ENCODE measurements around the gene TMEM117.

The TMEM117 gene

DNA sequence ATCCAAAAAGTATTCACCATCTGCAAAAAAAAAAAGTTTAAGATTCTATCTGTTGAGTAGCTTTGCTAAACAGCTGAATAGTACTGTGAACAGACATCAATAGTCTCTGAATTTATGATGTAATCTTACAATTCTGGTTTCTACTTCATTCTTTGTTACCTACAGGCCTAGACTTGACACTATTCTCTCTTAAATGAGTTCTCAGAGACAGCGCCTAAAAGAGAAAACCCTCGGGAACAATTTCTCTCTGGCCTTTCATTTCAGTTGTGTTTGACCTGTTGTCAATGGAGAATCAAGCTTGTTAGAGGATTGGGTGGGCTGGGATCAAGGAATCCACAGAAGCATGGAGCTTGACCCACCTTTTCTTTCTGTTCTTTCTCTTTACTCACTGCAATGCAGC, 23.8 kb upstream of the TMEM117 start:
- Histone ChIP-seq H3K9me3 (ENCODE audit: control insufficient read depth, insufficient read depth, low read length) (no peaks in the 10 kb centered on the region), H3K36me3 (ENCODE audit: control insufficient read depth, insufficient read depth, low read length) (no peaks in the 10 kb centered on the region), H3K4me1 (ENCODE audit: control insufficient read depth, insufficient read depth, low read length) (0 out of 2 replicates have a peak, but pooled peaks cover under 1% of the 10 kb centered on the region), H3K27me3 (ENCODE audit: control insufficient read depth, insufficient read depth, low read length) (no peaks in the 10 kb centered on the region), H3K4me3 (ENCODE audit: low read depth, low read length) (no peak overlapping the region), H3K9ac (ENCODE audit: low read depth, low read length) (no peak overlapping the region), H3K27ac (ENCODE audit: low read depth, low read length) (no peak overlapping the region)

DNA sequence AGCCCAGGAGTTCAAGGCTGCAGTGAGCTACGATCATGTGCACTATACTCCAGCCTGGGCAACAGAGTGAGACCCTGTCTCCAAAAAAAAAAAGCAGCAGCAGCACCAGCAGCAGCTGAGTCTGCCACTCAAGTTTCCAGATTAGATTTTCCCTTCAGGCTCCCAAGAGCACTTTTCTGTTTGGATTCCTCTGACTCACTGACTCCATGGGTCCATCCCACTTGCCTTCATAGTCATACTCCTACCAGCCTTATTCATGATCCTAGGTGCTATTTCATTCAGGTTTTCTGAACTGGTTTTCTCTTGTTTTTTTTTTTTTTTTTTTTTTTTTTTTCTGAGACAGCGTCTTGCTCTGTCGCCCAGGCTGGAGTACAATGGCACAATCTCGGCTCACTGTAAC, 23.0 kb upstream of the TMEM117 start:
- no peaks in the 10 kb centered on the region for H3K4me1 ChIP-seq (ENCODE audit: control insufficient read depth, insufficient read depth, low read length)

DNA sequence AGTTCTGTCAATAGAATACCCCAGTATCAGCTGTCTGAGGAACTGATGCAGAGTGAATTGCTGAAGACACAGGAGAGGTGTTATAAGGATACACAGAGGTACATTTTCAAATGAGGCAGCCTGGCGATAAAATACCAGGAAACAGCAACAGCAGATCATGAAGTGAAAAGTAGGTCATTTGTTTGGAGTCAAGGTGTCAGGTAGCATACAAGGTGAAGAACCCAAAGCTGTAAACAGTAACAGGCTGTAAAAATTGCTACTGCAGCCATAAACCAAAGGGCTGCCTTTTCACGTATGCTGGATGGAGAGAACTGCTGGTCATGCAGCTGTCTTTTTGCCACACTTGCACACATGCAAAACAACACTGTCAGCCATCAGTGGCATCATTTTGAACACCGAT, 20.5 kb upstream of the TMEM117 start:
- no peaks in the 10 kb centered on the region for H3K27me3 ChIP-seq (ENCODE audit: control insufficient read depth, insufficient read depth, low read length)
- H3K4me1 ChIP-seq (ENCODE audit: control insufficient read depth, insufficient read depth, low read length) = no peaks in the 10 kb centered on the region
- no peaks in the 10 kb centered on the region for H3K9me3 ChIP-seq (ENCODE audit: control insufficient read depth, insufficient read depth, low read length)
- H3K27ac ChIP-seq (ENCODE audit: low read depth, low read length) = no peak overlapping the region
- no peaks in the 10 kb centered on the region for H3K36me3 ChIP-seq (ENCODE audit: control insufficient read depth, insufficient read depth, low read length)
- H3K4me3 ChIP-seq (ENCODE audit: low read depth, low read length) = no peak overlapping the region
- no peak overlapping the region for H3K9ac ChIP-seq (ENCODE audit: low read depth, low read length)

More for the DNA sequence above, 23.0 kb upstream of the TMEM117 start:
- Histone ChIP-seq H3K36me3 (ENCODE audit: control insufficient read depth, insufficient read depth, low read length) (no peaks in the 10 kb centered on the region), H3K9me3 (ENCODE audit: control insufficient read depth, insufficient read depth, low read length) (no peaks in the 10 kb centered on the region), H3K27ac (ENCODE audit: low read depth, low read length) (no peak overlapping the region), H3K4me3 (ENCODE audit: low read depth, low read length) (no peak overlapping the region), H3K27me3 (ENCODE audit: control insufficient read depth, insufficient read depth, low read length) (no peaks in the 10 kb centered on the region), H3K9ac (ENCODE audit: low read depth, low read length) (no peak overlapping the region)

DNA sequence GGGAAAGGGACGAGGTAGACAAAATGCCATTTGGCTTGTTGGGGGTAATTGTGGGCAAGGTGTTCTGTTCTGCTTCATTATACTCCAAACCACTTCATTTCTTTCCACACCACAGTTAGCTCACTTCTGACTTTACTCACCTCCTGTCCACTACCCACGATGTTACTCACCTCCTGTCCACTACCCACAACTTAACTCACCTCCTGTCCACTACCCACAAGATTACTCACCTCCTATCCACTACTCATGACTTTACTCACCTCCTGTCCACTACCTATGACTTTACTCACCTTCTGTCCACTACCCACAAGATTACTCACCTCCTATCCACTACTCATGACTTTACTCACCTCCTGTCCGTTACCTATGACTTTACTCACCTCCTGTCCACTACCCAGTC, 19.7 kb upstream of the TMEM117 start:
- H3K27ac ChIP-seq (ENCODE audit: low read depth, low read length) = no peak overlapping the region
- H3K4me3 ChIP-seq (ENCODE audit: low read depth, low read length) = no peak overlapping the region
- H3K27me3 ChIP-seq (ENCODE audit: control insufficient read depth, insufficient read depth, low read length) = no peaks in the 10 kb centered on the region
- no peaks in the 10 kb centered on the region for H3K36me3 ChIP-seq (ENCODE audit: control insufficient read depth, insufficient read depth, low read length)
- H3K9ac ChIP-seq (ENCODE audit: low read depth, low read length) = no peak overlapping the region
- H3K9me3 ChIP-seq (ENCODE audit: control insufficient read depth, insufficient read depth, low read length) = no peaks in the 10 kb centered on the region
- no peaks in the 10 kb centered on the region for H3K4me1 ChIP-seq (ENCODE audit: control insufficient read depth, insufficient read depth, low read length)

DNA sequence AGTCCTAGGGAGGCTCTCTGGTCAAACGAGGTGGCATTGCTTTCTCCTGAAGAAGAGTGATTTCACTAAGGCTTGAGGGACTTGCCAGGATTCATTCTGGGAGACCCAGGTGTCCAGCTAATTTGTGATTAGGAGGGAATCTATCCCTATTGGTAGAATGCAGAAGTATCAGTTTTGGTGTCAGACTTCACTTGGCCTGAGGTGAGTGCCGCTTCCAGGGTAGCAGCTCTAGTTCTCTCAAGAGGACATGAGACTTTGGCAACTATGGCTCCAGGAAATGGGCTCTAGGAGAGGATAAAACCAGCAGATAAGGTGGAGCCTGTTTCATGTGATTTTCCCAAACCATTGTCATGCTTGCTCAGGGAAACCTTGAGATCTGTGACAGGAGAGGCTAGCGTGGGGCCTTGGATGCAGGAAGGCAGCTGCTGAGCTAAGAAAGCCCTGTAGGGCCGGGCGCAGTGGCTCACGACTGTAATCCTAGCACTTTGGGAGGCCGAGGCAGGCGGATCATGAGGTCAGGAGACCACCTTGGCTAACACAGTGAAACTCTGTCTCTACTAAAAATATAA, 11.6 kb upstream of the TMEM117 start:
- peak overlapping the region; percentile 31 for H3K27ac ChIP-seq (ENCODE audit: low read depth, low read length)
- H3K4me1 ChIP-seq (ENCODE audit: control insufficient read depth, insufficient read depth, low read length) = no peaks in the 10 kb centered on the region
- H3K9ac ChIP-seq (ENCODE audit: low read depth, low read length) = no peak overlapping the region
- no peaks in the 10 kb centered on the region for H3K36me3 ChIP-seq (ENCODE audit: control insufficient read depth, insufficient read depth, low read length)
- H3K4me3 ChIP-seq (ENCODE audit: low read depth, low read length) = no peak overlapping the region
- H3K9me3 ChIP-seq (ENCODE audit: control insufficient read depth, insufficient read depth, low read length) = no peaks in the 10 kb centered on the region
- H3K27me3 ChIP-seq (ENCODE audit: control insufficient read depth, insufficient read depth, low read length) = no peaks in the 10 kb centered on the region

DNA sequence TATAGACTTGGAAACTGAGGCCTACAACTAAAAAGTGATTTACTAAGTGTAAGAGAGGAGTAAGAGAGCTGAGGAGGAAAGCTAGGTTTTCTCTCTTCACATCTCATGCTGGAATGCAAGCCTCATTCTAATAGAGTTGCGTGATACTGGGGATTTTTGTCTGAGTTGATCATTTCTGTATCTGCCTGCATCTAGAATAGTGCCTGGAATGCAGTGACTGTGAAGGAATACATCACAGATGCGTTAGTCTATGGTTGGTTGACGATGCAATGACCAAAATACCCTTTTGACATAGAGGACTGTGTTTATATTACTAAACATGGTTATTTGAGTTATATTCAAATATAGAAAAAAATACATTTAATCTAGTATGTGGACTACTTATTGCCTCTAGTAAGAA, 9.2 kb upstream of the TMEM117 start:
- H3K9me3 ChIP-seq (ENCODE audit: control insufficient read depth, insufficient read depth, low read length) = no peaks in the 10 kb centered on the region
- no peaks in the 10 kb centered on the region for H3K36me3 ChIP-seq (ENCODE audit: control insufficient read depth, insufficient read depth, low read length)
- no peaks in the 10 kb centered on the region for H3K27me3 ChIP-seq (ENCODE audit: control insufficient read depth, insufficient read depth, low read length)
- H3K4me3 ChIP-seq (ENCODE audit: low read depth, low read length) = no peak overlapping the region
- no peak overlapping the region for H3K27ac ChIP-seq (ENCODE audit: low read depth, low read length)
- no peak overlapping the region for H3K9ac ChIP-seq (ENCODE audit: low read depth, low read length)
- H3K4me1 ChIP-seq (ENCODE audit: control insufficient read depth, insufficient read depth, low read length) = no peaks in the 10 kb centered on the region

DNA sequence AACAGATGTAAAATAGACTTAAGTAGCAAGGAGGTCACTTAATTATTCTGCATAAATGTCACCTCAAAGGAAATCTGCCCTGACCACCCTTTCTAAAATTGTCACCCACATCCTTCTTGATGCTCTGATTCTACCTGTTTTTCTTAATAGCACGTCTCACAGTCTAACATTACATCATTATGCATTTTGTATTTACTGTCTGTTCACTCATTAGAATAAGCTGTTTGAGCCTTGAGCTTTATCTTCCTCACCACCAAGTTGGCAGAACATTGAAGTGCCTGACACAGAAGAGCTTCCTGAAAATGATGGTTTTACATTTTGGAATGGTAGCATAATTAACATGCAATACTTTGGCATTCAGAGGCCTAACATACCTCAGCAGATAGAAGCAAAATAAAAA, 8.8 kb upstream of the TMEM117 start:
- H3K4me3 ChIP-seq (ENCODE audit: low read depth, low read length) = no peak overlapping the region
- no peaks in the 10 kb centered on the region for H3K4me1 ChIP-seq (ENCODE audit: control insufficient read depth, insufficient read depth, low read length)
- H3K27me3 ChIP-seq (ENCODE audit: control insufficient read depth, insufficient read depth, low read length) = no peaks in the 10 kb centered on the region
- no peak overlapping the region for H3K9ac ChIP-seq (ENCODE audit: low read depth, low read length)
- no peaks in the 10 kb centered on the region for H3K36me3 ChIP-seq (ENCODE audit: control insufficient read depth, insufficient read depth, low read length)
- no peak overlapping the region for H3K27ac ChIP-seq (ENCODE audit: low read depth, low read length)
- no peaks in the 10 kb centered on the region for H3K9me3 ChIP-seq (ENCODE audit: control insufficient read depth, insufficient read depth, low read length)

DNA sequence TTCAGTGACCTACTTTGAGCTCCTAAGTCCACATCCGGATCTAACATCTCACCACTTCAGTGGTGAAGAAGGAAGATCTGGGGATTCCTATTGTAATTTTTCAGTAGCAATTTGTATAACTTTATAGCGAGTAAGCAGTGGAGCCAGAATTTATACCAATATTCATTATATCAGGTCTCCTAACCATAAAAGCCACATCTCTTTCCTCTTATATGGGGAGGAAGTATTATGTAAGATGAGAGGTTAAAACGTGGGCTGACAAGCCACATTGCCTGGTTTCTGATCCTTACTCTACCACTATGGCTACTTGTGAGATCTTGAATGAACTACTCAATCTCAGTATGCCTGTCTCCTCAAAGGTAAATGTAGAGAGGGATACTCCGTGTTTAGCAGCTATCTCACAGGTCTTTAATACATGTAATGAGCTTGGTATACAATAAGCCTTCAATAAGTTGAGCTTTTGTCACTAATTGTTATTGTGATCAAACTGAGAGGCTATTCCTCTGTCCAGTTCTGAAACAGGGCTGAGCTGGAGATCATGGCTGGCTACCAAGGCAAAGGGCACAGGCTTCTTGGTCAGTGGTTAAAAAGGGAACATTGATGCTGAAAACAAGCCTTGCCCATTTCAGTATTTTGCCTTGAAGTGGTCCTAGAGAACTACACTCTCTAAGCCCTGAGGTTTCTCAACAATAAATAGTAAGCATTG, 3.3 kb upstream of the TMEM117 start:
- H3K9ac ChIP-seq (ENCODE audit: low read depth, low read length) = no peak overlapping the region
- no peaks in the 10 kb centered on the region for H3K36me3 ChIP-seq (ENCODE audit: control insufficient read depth, insufficient read depth, low read length)
- no peaks in the 10 kb centered on the region for H3K9me3 ChIP-seq (ENCODE audit: control insufficient read depth, insufficient read depth, low read length)
- peaks cover 4% of the 10 kb centered on the region; the same call in 1 of the 2 replicates for H3K4me1 ChIP-seq (ENCODE audit: control insufficient read depth, insufficient read depth, low read length)
- H3K4me3 ChIP-seq (ENCODE audit: low read depth, low read length) = no peak overlapping the region
- peaks cover 31% of the 10 kb centered on the region for H3K27me3 ChIP-seq (ENCODE audit: control insufficient read depth, insufficient read depth, low read length)
- no peak overlapping the region for H3K27ac ChIP-seq (ENCODE audit: low read depth, low read length)

DNA sequence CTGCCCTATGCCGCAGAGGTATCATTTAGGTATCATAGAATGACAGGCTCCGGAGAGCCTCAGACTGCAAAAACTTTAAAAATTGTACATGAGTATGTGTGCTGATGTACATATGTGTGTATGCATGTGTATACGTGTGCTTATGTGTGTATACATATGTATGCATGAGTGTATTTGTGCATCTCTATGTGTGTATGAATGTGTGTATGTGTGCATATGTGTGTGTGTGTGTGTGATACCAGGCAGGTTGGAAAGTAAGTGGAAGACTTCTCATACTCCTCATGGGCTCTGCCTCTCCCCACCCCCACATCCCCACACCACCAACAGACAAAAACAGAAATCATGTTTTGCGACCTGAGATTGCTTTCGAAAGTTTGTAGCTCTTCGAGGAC, 621 bp upstream of the TMEM117 start:
- H3K27me3 ChIP-seq (ENCODE audit: control insufficient read depth, insufficient read depth, low read length) = peaks cover 31% of the 10 kb centered on the region
- peak overlapping the region; percentile 4; the same call in 1 of the 2 replicates for H3K9ac ChIP-seq (ENCODE audit: low read depth, low read length)
- peaks cover 4% of the 10 kb centered on the region; the same call in 1 of the 2 replicates for H3K4me1 ChIP-seq (ENCODE audit: control insufficient read depth, insufficient read depth, low read length)
- H3K9me3 ChIP-seq (ENCODE audit: control insufficient read depth, insufficient read depth, low read length) = no peaks in the 10 kb centered on the region
- H3K27ac ChIP-seq (ENCODE audit: low read depth, low read length) = no peak overlapping the region
- no peaks in the 10 kb centered on the region for H3K36me3 ChIP-seq (ENCODE audit: control insufficient read depth, insufficient read depth, low read length)
- H3K4me3 ChIP-seq (ENCODE audit: low read depth, low read length) = peak overlapping the region; percentile 65

DNA sequence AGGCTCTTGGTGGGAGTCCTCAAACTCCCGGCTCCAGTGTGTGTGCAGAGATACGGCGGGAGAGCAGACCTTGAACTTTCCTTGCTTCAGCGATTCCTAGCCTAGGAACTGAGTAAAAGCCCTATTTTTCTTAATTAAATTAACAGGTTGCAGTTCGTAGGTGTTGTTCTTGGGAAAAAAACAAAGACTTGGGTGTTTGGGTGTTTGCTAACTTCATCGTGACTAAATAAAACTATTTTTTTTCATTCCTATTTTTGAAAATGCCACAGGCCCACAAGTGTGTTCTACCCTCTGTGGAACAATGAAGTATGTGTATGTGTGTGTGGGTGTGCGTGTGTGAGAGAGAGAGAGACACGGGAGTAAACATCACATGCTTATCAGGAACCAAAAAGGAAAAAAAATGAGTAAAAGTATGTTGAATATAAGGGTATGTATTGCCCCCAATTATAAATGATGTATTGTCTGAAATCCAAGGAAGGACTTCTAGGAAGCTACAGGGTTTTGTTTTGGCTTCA, 651 bp downstream of the TMEM117 start:
- Histone ChIP-seq H3K27ac (ENCODE audit: low read depth, low read length) (no peak overlapping the region), H3K27me3 (ENCODE audit: control insufficient read depth, insufficient read depth, low read length) (peaks cover 31% of the 10 kb centered on the region), H3K36me3 (ENCODE audit: control insufficient read depth, insufficient read depth, low read length) (no peaks in the 10 kb centered on the region), H3K4me3 (ENCODE audit: low read depth, low read length) (peak overlapping the region; percentile 65), H3K4me1 (ENCODE audit: control insufficient read depth, insufficient read depth, low read length) (peaks cover 4% of the 10 kb centered on the region; the same call in 1 of the 2 replicates), H3K9ac (ENCODE audit: low read depth, low read length) (0 out of 2 replicates have a peak overlapping the region, but pooled peaks have one; percentile 4), H3K9me3 (ENCODE audit: control insufficient read depth, insufficient read depth, low read length) (no peaks in the 10 kb centered on the region)

DNA sequence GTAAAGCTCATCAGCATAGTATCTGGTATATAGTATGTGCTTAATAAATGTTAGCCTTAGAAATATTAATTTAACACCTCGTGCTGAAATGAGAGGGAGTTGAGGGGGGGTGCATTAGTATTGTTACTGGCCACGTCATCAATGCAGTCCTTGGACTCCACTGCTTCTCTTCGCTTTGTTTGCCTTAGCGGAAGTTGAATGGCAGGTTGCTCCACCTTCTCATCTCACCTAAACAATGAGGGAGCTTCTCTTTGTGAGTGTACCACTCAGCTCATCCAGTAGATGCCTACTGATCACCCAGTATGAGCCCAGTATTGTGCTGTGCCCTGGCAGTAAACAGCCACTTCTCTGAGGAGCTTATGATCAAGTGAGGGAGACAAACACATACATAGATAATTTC, 4.5 kb downstream of the TMEM117 start:
- peaks cover 18% of the 10 kb centered on the region for H3K27me3 ChIP-seq (ENCODE audit: control insufficient read depth, insufficient read depth, low read length)
- no peaks in the 10 kb centered on the region for H3K36me3 ChIP-seq (ENCODE audit: control insufficient read depth, insufficient read depth, low read length)
- H3K27ac ChIP-seq (ENCODE audit: low read depth, low read length) = no peak overlapping the region
- no peak overlapping the region for H3K4me3 ChIP-seq (ENCODE audit: low read depth, low read length)
- H3K9me3 ChIP-seq (ENCODE audit: control insufficient read depth, insufficient read depth, low read length) = no peaks in the 10 kb centered on the region
- no peak overlapping the region for H3K9ac ChIP-seq (ENCODE audit: low read depth, low read length)
- peaks cover 2% of the 10 kb centered on the region; the same call in 1 of the 2 replicates for H3K4me1 ChIP-seq (ENCODE audit: control insufficient read depth, insufficient read depth, low read length)

All from HUES48 (cell line).